ENCODE data around the gene TCF4. TPM values are rescaled to one million over a fixed set of nuclear protein-coding genes. Genes with fewer than 3 reads are reported as not detected.

TCF4 gene
- polyA plus RNA-seq, 2 donors: 3.7 to 4.8 TPM

DNA sequence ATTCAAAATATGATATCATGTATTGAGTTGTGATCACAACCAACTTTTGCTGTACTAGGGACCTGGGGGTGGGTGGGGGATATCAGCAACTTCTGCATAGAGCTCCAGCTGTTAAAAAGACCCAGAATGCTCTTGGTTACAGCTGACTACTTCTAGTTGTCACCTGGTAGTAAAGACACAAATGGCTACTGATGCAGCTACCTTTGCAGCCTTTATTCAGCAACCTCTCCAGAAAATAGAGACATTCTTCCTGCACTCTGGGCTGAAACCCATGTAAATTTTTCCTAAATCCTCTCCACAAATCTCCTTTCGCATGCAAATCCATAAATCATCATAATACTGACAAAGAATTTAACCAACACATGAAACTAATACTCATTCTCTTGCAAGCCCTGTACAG is 238.3 kb downstream of the TCF4 start:
- H3K4me3 ChIP-seq (ENCODE audit: low read depth in 1 of 2, low read length in 2 of 2): no peak overlapping the region
- no peak overlapping the region for H3K27ac ChIP-seq (ENCODE audit: low read depth in 2 of 2, low read length in 1 of 2)
- no peaks in the 10 kb centered on the region for H3K9me3 ChIP-seq (ENCODE audit: control insufficient read depth in 2 of 2, insufficient read depth in 1 of 2, low read depth in 1 of 2, low read length in 1 of 2)
- H3K27me3 ChIP-seq (ENCODE audit: control insufficient read depth in 1 of 2, insufficient read depth in 2 of 2, low read length in 2 of 2): no peaks in the 10 kb centered on the region
- no peaks in the 10 kb centered on the region for H3K4me1 ChIP-seq (ENCODE audit: control insufficient read depth in 2 of 2, insufficient read depth in 2 of 2, low read length in 1 of 2)
- WGBS, 2 donors: 53 to 70% methylated on average over 1 of the region's 1 CpG
- no peaks in the 10 kb centered on the region for H3K36me3 ChIP-seq (ENCODE audit: control insufficient read depth in 2 of 2, insufficient read depth in 2 of 2, low read length in 1 of 2)

DNA sequence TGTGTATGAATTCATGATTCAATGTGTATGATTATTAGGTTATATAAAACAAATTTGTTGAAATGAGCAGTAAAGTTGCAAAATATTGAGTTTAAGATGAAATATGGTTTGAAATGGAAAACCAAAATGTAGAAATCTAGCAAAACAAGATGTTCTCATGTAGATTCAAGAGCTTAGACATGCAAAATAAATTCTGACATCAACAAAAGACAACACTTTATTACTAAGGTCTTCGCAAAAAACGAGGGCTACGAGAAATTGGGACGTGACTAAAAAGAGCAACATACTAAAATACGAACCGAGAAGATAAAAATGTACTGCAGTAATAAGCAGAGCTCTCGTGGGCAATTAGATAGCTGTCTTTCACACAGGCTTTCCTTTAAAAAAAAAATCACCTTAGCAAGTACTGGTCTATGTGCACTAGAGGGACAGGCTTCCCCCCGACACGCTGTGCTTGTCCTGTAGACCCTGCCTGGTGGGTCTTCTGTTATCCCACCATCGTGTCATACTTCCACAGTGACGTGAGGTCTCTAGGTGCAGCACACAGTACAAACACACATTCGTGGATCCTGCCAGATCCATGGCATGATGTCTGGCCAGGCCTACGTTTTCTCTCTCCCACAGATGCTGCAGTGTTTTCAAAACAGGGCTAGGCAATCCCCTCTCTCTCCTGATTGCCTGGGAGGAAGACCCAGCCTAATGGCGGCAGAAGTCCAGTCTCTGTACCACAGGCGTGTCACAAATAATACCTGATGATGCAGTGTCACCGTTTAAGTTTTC is 240.8 kb downstream of the TCF4 start:
- Histone ChIP-seq H3K9me3 (ENCODE audit: control insufficient read depth in 2 of 2, insufficient read depth in 1 of 2, low read depth in 1 of 2, low read length in 1 of 2) (no peaks in the 10 kb centered on the region), H3K4me1 (ENCODE audit: control insufficient read depth in 2 of 2, insufficient read depth in 2 of 2, low read length in 1 of 2) (no peaks in the 10 kb centered on the region), H3K27me3 (ENCODE audit: control insufficient read depth in 1 of 2, insufficient read depth in 2 of 2, low read length in 2 of 2) (no peaks in the 10 kb centered on the region), H3K4me3 (ENCODE audit: low read depth in 1 of 2, low read length in 2 of 2) (no peak overlapping the region), H3K36me3 (ENCODE audit: control insufficient read depth in 2 of 2, insufficient read depth in 2 of 2, low read length in 1 of 2) (no peaks in the 10 kb centered on the region), H3K27ac (ENCODE audit: low read depth in 2 of 2, low read length in 1 of 2) (no peak overlapping the region)
- 89% methylated on average over 16 of the region's 16 CpGs for WGBS, 2 donors

DNA sequence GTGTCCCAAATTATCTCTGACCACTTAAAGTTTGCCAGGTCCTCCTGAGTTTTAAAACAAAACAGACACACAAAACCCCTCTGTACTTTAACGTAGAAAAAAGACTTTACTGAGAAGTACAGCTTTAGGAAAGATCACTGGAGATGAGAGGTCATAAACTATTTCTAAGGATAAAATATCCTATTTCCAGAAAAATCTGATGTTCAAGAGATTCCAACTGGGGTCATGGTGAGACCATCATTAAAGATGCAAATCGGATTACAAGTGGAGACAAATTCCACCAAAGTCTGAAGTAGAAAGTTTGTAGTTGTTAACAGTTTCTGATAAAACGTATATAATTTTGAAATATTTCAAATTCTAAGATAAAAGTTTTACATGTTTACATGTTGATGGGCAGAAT is 241.6 kb downstream of the TCF4 start:
- Histone ChIP-seq H3K27ac (ENCODE audit: low read depth in 2 of 2, low read length in 1 of 2) (no peak overlapping the region), H3K4me3 (ENCODE audit: low read depth in 1 of 2, low read length in 2 of 2) (no peak overlapping the region), H3K27me3 (ENCODE audit: control insufficient read depth in 1 of 2, insufficient read depth in 2 of 2, low read length in 2 of 2) (no peaks in the 10 kb centered on the region), H3K4me1 (ENCODE audit: control insufficient read depth in 2 of 2, insufficient read depth in 2 of 2, low read length in 1 of 2) (no peaks in the 10 kb centered on the region), H3K36me3 (ENCODE audit: control insufficient read depth in 2 of 2, insufficient read depth in 2 of 2, low read length in 1 of 2) (no peaks in the 10 kb centered on the region), H3K9me3 (ENCODE audit: control insufficient read depth in 2 of 2, insufficient read depth in 1 of 2, low read depth in 1 of 2, low read length in 1 of 2) (no peaks in the 10 kb centered on the region)
- WGBS, 2 donors: 64 to 82% methylated on average over 3 of the region's 3 CpGs

DNA sequence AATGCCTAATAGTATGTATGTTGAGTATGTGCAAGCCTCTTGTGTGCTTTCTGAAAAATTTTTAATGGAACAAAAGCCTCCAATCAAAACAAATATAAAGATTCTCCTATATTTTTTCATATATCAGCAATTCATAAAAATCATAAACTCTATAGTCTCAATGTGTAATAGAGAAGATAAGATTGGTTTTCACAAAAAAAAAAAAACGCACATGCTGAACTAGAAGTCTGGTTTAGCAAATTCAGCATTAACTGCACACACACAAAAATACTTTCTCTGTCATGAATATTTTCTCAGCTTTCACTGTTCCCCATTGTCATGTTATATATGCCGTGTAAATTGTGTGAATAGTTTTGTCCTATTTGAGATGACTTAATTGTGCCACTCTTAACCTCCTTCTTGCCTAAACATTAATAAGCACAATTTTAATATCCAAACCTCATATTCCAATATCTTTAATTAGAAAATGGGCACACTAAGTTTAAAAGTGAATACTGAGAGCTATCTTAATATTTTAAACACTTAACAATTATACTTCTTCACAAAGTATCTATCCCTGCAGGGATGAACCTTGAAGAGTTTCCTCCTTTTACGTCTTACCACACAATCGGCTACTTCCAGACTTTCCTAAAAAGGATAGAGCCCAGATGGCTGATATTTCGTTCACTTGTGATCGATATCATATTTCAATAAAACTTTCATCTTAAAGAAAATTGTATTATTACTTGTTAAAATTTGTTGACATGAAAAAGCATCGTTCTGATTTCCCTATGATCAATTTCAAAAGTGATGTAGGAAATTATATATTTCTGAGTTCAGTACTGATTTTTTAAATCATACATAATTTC is 242.7 kb downstream of the TCF4 start:
- H3K4me1 ChIP-seq (ENCODE audit: control insufficient read depth in 2 of 2, insufficient read depth in 2 of 2, low read length in 1 of 2): no peaks in the 10 kb centered on the region
- H3K4me3 ChIP-seq (ENCODE audit: low read depth in 1 of 2, low read length in 2 of 2): no peak overlapping the region
- 89 to 91% methylated on average over 7 of the region's 7 CpGs for WGBS, 2 donors
- no peaks in the 10 kb centered on the region for H3K36me3 ChIP-seq (ENCODE audit: control insufficient read depth in 2 of 2, insufficient read depth in 2 of 2, low read length in 1 of 2)
- H3K27me3 ChIP-seq (ENCODE audit: control insufficient read depth in 1 of 2, insufficient read depth in 2 of 2, low read length in 2 of 2): no peaks in the 10 kb centered on the region
- no peak overlapping the region for H3K27ac ChIP-seq (ENCODE audit: low read depth in 2 of 2, low read length in 1 of 2)
- H3K9me3 ChIP-seq (ENCODE audit: control insufficient read depth in 2 of 2, insufficient read depth in 1 of 2, low read depth in 1 of 2, low read length in 1 of 2): no peaks in the 10 kb centered on the region

DNA sequence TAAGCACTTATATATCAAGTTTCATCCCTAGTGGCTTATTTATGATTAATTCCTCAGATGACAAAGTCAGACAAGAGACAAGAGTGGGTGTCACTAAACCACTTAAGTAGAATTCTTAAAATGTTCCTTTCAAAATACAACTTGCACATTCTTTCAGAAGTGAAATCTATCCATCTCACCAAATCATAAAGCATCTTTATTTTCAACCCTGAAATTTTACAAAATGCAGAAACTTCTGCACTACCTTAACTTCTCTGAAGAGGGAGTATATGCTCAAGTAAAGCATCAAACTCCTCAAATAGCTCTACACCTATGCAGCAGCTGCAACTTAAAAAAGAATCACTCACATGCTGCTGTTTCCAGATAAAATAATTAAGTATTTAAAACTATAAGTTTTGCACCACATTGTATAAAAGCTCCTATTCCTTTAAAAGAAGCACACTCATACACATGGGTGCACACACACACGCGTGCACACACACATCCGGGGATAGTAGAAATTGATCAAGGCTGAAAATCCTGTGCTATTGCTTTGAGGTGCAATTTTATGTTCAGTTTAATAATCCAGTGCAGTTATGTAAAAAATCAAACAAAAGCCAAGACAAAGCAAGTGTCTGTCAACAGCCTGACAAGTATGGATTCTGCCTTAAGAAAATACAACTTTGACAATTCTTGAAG is 244.5 kb downstream of the TCF4 start:
- Histone ChIP-seq H3K36me3 (ENCODE audit: control insufficient read depth in 2 of 2, insufficient read depth in 2 of 2, low read length in 1 of 2) (no peaks in the 10 kb centered on the region), H3K27ac (ENCODE audit: low read depth in 2 of 2, low read length in 1 of 2) (no peak overlapping the region), H3K27me3 (ENCODE audit: control insufficient read depth in 1 of 2, insufficient read depth in 2 of 2, low read length in 2 of 2) (no peaks in the 10 kb centered on the region), H3K4me1 (ENCODE audit: control insufficient read depth in 2 of 2, insufficient read depth in 2 of 2, low read length in 1 of 2) (no peaks in the 10 kb centered on the region), H3K4me3 (ENCODE audit: low read depth in 1 of 2, low read length in 2 of 2) (no peak overlapping the region), H3K9me3 (ENCODE audit: control insufficient read depth in 2 of 2, insufficient read depth in 1 of 2, low read depth in 1 of 2, low read length in 1 of 2) (no peaks in the 10 kb centered on the region)
- 78 to 89% methylated on average over 3 of the region's 3 CpGs for WGBS, 2 donors

DNA sequence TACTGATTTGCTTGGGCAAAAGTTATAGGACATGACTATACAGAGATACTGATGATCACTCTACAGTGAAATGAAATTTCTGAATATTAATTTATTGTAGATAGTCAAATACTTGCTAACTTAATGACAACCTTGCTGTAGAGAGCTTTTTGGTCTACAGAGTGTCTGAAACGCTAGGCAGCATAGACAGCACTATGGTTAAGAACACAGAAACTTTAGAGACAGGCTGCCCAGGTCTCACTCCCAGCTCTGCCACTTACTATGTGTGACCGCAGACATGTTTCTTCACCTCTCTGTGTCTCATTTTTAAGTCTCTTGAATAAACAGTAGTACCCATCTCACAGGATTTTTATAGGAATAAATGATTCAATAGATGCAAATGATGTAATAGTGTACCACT is 247.0 kb downstream of the TCF4 start:
- no peaks in the 10 kb centered on the region for H3K4me1 ChIP-seq (ENCODE audit: control insufficient read depth in 2 of 2, insufficient read depth in 2 of 2, low read length in 1 of 2)
- WGBS, 2 donors: 92 to 97% methylated on average over 2 of the region's 2 CpGs
- no peak overlapping the region for H3K4me3 ChIP-seq (ENCODE audit: low read depth in 1 of 2, low read length in 2 of 2)
- H3K9me3 ChIP-seq (ENCODE audit: control insufficient read depth in 2 of 2, insufficient read depth in 1 of 2, low read depth in 1 of 2, low read length in 1 of 2): no peaks in the 10 kb centered on the region
- no peak overlapping the region for H3K27ac ChIP-seq (ENCODE audit: low read depth in 2 of 2, low read length in 1 of 2)
- no peaks in the 10 kb centered on the region for H3K36me3 ChIP-seq (ENCODE audit: control insufficient read depth in 2 of 2, insufficient read depth in 2 of 2, low read length in 1 of 2)
- no peaks in the 10 kb centered on the region for H3K27me3 ChIP-seq (ENCODE audit: control insufficient read depth in 1 of 2, insufficient read depth in 2 of 2, low read length in 2 of 2)

DNA sequence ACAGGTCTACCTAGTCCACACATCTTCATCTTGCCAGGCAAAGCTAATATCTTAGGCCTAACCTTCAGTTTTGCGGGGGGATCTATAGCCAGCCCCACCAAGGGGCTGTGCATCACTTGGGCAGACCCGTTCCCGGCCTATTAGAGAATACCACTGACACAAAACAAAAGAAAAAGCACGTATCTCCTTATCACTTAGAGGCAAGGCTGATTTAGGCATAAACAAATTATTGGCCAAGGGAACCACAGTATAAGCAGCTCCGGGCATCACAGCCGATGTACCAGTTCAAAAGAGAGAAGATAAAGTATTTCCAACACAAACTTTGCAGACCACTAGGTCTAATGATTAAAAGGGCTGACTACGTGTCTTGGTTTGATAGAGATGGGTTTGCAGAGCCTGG is 248.0 kb downstream of the TCF4 start:
- Histone ChIP-seq H3K4me3 (ENCODE audit: low read depth in 1 of 2, low read length in 2 of 2) (no peak overlapping the region), H3K36me3 (ENCODE audit: control insufficient read depth in 2 of 2, insufficient read depth in 2 of 2, low read length in 1 of 2) (no peaks in the 10 kb centered on the region), H3K27me3 (ENCODE audit: control insufficient read depth in 1 of 2, insufficient read depth in 2 of 2, low read length in 2 of 2) (no peaks in the 10 kb centered on the region), H3K9me3 (ENCODE audit: control insufficient read depth in 2 of 2, insufficient read depth in 1 of 2, low read depth in 1 of 2, low read length in 1 of 2) (no peaks in the 10 kb centered on the region), H3K27ac (ENCODE audit: low read depth in 2 of 2, low read length in 1 of 2) (no peak overlapping the region), H3K4me1 (ENCODE audit: control insufficient read depth in 2 of 2, insufficient read depth in 2 of 2, low read length in 1 of 2) (no peaks in the 10 kb centered on the region)
- WGBS, 2 donors: 82 to 87% methylated on average over 7 of the region's 7 CpGs

DNA sequence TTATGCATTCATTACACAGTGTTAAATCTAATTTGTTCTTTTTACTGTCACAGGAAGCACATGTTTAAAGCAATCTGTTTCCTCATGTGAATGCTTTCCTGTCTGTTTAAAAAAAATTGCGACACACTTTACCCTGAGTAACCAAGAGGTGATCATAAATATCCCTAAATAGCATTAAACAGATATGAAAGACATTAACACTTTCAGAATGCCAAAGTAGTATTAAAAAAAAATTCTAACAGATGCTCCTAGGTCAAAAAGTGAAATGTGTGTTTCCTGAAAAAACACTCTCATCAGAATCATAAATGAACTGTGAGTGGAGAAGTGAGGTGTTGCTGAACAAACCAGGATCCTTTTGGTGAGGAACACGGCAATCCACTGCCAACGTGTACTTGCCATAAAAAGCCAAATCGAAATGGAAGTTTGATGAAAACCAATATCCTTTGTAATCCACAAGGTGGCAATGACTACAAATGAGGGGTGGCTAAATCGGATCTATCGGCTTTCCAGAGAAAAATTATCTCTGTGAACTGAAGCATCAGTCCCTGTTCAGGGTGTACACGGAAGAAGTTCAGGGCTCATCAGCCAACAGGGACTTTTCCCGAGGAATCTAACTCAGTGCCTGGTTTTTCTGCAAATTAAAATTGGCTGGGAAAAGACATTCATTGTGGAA is 248.9 kb downstream of the TCF4 start:
- Histone ChIP-seq H3K27ac (ENCODE audit: low read depth in 2 of 2, low read length in 1 of 2) (no peak overlapping the region), H3K4me3 (ENCODE audit: low read depth in 1 of 2, low read length in 2 of 2) (no peak overlapping the region)

DNA sequence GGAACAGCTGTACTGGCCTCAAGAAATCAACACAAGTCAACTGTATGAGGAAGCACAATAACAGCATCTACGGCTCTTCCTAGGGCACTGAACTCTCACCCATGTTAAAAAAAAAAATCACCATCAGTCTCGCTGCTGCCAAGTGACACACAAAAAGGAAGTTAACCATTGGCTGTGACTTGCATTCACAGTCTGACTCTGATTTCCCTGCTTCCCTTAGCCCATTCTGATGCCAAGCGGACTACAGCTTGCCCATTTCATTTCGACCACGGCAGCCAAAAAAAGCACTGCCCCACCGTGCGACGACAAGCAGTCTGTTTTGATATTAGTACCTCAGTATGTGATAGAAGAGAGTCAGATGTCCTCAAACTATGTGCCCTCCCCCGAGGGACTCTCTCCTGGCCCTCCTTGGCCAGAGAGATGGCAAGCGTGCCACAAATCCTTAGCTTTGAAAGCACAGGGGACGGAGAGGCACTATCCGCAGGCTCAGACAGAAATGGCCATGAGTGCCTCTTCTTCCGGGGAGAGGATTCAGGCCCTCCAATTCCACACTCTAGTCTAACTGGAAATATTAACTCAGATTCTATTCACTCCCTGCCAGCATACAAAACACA is 250.0 kb downstream of the TCF4 start:
- H3K36me3 ChIP-seq (ENCODE audit: control insufficient read depth in 2 of 2, insufficient read depth in 2 of 2, low read length in 1 of 2): no peaks in the 10 kb centered on the region
- no peak overlapping the region for H3K4me3 ChIP-seq (ENCODE audit: low read depth in 1 of 2, low read length in 2 of 2)
- H3K4me1 ChIP-seq (ENCODE audit: control insufficient read depth in 2 of 2, insufficient read depth in 2 of 2, low read length in 1 of 2): no peaks in the 10 kb centered on the region
- 62 to 70% methylated on average over 13 of the region's 13 CpGs for WGBS, 2 donors
- H3K9me3 ChIP-seq (ENCODE audit: control insufficient read depth in 2 of 2, insufficient read depth in 1 of 2, low read depth in 1 of 2, low read length in 1 of 2): no peaks in the 10 kb centered on the region
- H3K27me3 ChIP-seq (ENCODE audit: control insufficient read depth in 1 of 2, insufficient read depth in 2 of 2, low read length in 2 of 2): no peaks in the 10 kb centered on the region
- H3K27ac ChIP-seq (ENCODE audit: low read depth in 2 of 2, low read length in 1 of 2): peak overlapping the region; percentile 29 to 47

More for the DNA sequence above, 248.9 kb downstream of the TCF4 start:
- Histone ChIP-seq H3K27me3 (ENCODE audit: control insufficient read depth in 1 of 2, insufficient read depth in 2 of 2, low read length in 2 of 2) (no peaks in the 10 kb centered on the region), H3K4me1 (ENCODE audit: control insufficient read depth in 2 of 2, insufficient read depth in 2 of 2, low read length in 1 of 2) (no peaks in the 10 kb centered on the region), H3K9me3 (ENCODE audit: control insufficient read depth in 2 of 2, insufficient read depth in 1 of 2, low read depth in 1 of 2, low read length in 1 of 2) (no peaks in the 10 kb centered on the region), H3K36me3 (ENCODE audit: control insufficient read depth in 2 of 2, insufficient read depth in 2 of 2, low read length in 1 of 2) (no peaks in the 10 kb centered on the region)
- whole genome bisulfite sequencing, 2 donors: 56 to 67% methylated on average over 8 of the region's 8 CpGs

All from esophagus (tissue), 2 donors.